Mesodermal cell (in vitro differentiated cells): Measurements from ENCODE around the gene NDFIP2.

Experiments used
- H3K27ac ChIP-seq: 2 replicates; pipeline ENCODE4 v1.7.0; 2013; ENCODE audit warnings: mild to moderate bottlenecking, low read depth, low read length, moderate library complexity; ENCODE audit not compliant: severe bottlenecking
- H3K36me3 ChIP-seq: 2 replicates; pipeline ENCODE4 v1.7.1; 2013; ENCODE audit warnings: mild to moderate bottlenecking, low read length, moderate library complexity; ENCODE audit not compliant: control insufficient read depth, insufficient read depth
- H3K4me1 ChIP-seq: one replicate; pipeline ENCODE4 v1.7.1; 2013; ENCODE audit warnings: mild to moderate bottlenecking, low read length; ENCODE audit not compliant: insufficient read depth, control insufficient read depth, poor library complexity, severe bottlenecking
- H3K4me3 ChIP-seq: 2 replicates; pipeline ENCODE4 v1.7.0; 2013; ENCODE audit warnings: low read length, control low read depth, mild to moderate bottlenecking; ENCODE audit not compliant: insufficient read depth, poor library complexity, severe bottlenecking; ENCODE audit errors: extremely low read depth
- H3K9me3 ChIP-seq: 2 replicates; pipeline ENCODE4 v1.7.1; 2013; ENCODE audit warnings: mild to moderate bottlenecking, low read length, moderate library complexity; ENCODE audit not compliant: control insufficient read depth
- WGBS, 2 experiments: methylation state at CpG; one replicate each; pipeline ENCODE4 v1.1.5; 2013; ENCODE audit warnings: missing lambda C conversion rate in 2 of 2; ENCODE audit not compliant: insufficient coverage in 2 of 2; 5-methylcytosine and 5-hydroxymethylcytosine counted together

The NDFIP2 gene

GRCh38 chr13:79481685-79482052 lies 714 bp downstream of the NDFIP2 start:
- 0 to 3% methylated on average over 6 to 7 of the region's 12 CpGs for WGBS, 2 experiments
- Histone ChIP-seq H3K27ac (peak overlapping the region; percentile 37), H3K36me3 (no peaks in the 10 kb centered on the region), H3K9me3 (no peaks in the 10 kb centered on the region), H3K4me3 (peak overlapping the region; percentile 75), H3K4me1 (peaks cover 28% of the 10 kb centered on the region)

GRCh38 chr13:79482281-79482970 lies 1.5 kb downstream of the NDFIP2 start:
- Histone ChIP-seq H3K4me3 (peak overlapping the region; percentile 75), H3K36me3 (no peaks in the 10 kb centered on the region), H3K27ac (no peak overlapping the region), H3K4me1 (peaks cover 28% of the 10 kb centered on the region), H3K9me3 (no peaks in the 10 kb centered on the region)
- WGBS, 2 experiments, result 33% methylated on average over 1 of the region's 3 CpGs; no CpG with 5 or more reads in 1 of the 2 experiments

DNA sequence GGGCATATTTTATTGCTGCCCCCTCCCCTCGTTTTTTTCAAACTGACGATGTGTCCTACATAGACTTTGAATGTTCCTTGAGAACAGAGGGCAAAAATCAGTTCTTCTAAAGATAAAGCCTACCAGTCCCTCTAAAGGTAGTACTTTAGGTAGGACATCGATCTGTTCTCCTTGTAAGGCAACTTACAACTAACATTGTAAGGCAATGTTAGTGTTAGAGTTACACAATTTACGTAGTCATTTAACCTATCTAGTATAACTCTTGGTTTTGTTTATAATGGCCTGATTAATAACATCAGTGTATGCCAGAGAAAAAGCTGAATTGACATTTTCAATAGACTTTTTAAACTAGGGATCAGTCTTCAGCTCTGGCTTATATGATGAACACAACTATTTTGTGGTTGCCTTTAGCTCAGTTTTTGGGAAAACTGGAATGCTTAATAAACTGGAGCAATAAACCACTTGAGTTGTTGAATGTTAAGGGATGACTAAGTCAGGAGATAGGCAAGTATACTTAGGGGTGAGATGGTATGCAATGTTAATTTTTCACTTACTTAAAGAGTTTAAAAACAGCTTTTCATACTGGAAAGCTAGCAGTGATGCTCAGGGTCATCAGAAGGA lies 2.2 kb downstream of the NDFIP2 start:
- peaks cover 26% of the 10 kb centered on the region for H3K4me1 ChIP-seq
- H3K9me3 ChIP-seq, result no peaks in the 10 kb centered on the region
- no peaks in the 10 kb centered on the region for H3K36me3 ChIP-seq
- H3K4me3 ChIP-seq, result peak overlapping the region; percentile 12
- H3K27ac ChIP-seq, result no peak overlapping the region
- WGBS, 2 experiments, result no CpG with 5 or more reads among the region's 4 CpGs

DNA sequence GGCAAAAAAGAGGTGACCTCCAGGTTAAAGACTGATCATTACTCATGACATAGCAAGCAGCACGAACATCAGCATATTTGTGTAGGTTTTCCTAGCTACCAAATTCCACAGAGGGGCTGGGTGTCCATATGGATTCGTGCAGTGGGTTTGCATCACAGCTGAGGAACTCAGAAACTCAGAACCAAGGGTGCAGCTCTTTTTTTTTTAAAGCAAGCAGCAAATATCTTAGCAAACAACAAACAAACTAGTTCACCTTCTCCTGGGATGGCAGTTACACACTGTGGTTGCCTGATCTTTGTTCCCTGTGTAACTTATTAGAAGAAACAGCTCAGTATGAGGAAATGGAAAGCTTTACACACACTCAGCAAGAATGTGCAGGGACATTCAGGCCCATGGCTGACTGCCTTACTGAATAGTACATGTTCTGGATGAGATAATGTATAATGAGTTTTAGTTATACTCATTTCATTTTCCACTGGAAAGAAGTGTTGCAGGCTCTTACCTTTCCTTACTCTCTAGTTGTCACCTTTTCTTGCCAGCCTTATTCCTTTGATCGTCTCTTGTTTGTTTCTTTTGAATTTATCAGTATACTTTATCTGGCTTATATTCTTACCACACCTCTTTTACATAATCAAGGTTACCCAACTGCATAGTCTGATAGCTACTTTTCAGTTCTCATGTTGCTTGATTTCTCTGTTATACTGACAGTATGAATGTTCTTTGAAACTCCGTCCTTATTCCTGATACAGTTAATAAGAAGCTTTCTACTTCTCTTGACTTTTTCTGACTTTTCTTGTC lies 4.3 kb downstream of the NDFIP2 start:
- H3K27ac ChIP-seq, result peak overlapping the region; percentile 90
- peaks cover 26% of the 10 kb centered on the region for H3K4me1 ChIP-seq
- 57 to 80% methylated on average over 1 to 2 of the region's 4 CpGs for WGBS, 2 experiments
- peaks cover 8% of the 10 kb centered on the region for H3K36me3 ChIP-seq
- H3K9me3 ChIP-seq, result no peaks in the 10 kb centered on the region
- H3K4me3 ChIP-seq, result no peak overlapping the region

- Histone ChIP-seq H3K9me3 (no peaks in the 10 kb centered on the region), H3K27ac (no peak overlapping the region), H3K4me1 (peaks cover 36% of the 10 kb centered on the region), H3K4me3 (no peak overlapping the region), H3K36me3 (peaks cover 8% of the 10 kb centered on the region)
- 83 to 98% methylated on average over 2 to 4 of the region's 6 CpGs for WGBS, 2 experiments
These were observed 5.7 kb downstream of the NDFIP2 start for GRCh38 chr13:79486433-79487188.

DNA sequence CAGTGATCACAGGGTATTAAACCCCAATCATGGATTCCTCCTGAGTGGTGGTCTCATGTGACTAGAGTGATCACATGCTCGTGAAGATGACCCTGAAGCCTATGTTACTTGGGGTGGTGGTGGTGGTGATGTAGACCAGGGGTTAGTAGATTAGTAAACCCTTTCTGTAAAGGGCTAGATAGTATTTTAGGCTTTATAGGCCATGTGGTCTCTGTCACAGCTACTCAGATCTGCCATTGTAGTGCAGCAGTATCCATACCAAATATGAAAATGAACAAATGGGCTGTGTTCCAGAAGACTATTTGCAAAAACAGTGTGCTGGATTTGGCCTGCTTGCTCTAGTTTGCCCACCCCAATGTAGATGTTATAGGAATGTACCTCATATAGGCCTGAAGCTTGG lies 9.4 kb downstream of the NDFIP2 start:
- no peaks in the 10 kb centered on the region for H3K9me3 ChIP-seq
- peaks cover 31% of the 10 kb centered on the region for H3K4me1 ChIP-seq
- H3K36me3 ChIP-seq, result peaks cover 8% of the 10 kb centered on the region
- no peak overlapping the region for H3K27ac ChIP-seq
- WGBS, 2 experiments, result 57 to 100% methylated on average over 1 of the region's 1 CpG
- H3K4me3 ChIP-seq, result no peak overlapping the region

DNA sequence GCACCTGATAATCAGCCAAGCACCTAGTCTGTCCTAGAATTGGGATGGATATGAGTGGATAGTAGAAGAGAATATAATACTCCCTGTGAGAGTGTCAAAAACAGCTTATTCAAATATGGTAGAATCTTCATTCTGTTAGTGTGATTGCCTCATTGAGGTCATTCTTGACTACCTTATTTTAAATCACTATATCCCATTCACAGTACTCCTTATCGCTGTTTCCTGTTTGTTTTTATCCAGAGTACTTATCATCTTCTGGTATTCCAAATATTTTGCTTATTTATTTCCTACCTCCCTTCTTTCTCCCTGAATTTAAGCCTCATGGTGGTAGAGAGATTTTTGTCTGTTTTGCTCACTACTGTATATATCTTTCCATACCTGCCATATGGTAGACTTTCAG lies 9.9 kb downstream of the NDFIP2 start:
- Histone ChIP-seq H3K27ac (peak overlapping the region; percentile 48), H3K9me3 (no peaks in the 10 kb centered on the region), H3K4me1 (peaks cover 26% of the 10 kb centered on the region), H3K36me3 (peaks cover 8% of the 10 kb centered on the region), H3K4me3 (no peak overlapping the region)
- 100% methylated on average over 1 of the region's 1 CpG; no CpG with 5 or more reads in 1 of the 2 experiments for WGBS, 2 experiments

- no peak overlapping the region for H3K27ac ChIP-seq
- 59 to 86% methylated on average over 3 to 4 of the region's 4 CpGs for WGBS, 2 experiments
These were observed 10.8 kb downstream of the NDFIP2 start for GRCh38 chr13:79491715-79492114.

GRCh38 chr13:79492313-79492798 lies 11.4 kb downstream of the NDFIP2 start:
- H3K4me1 ChIP-seq, result peaks cover 25% of the 10 kb centered on the region
- H3K9me3 ChIP-seq, result no peaks in the 10 kb centered on the region
- no peak overlapping the region for H3K4me3 ChIP-seq
- 81 to 92% methylated on average over 2 to 4 of the region's 5 CpGs for WGBS, 2 experiments
- no peak overlapping the region for H3K27ac ChIP-seq
- peaks cover 8% of the 10 kb centered on the region for H3K36me3 ChIP-seq

More at GRCh38 chr13:79491715-79492114, 10.8 kb downstream of the NDFIP2 start:
- Histone ChIP-seq H3K36me3 (peaks cover 8% of the 10 kb centered on the region), H3K9me3 (no peaks in the 10 kb centered on the region), H3K4me1 (peaks cover 25% of the 10 kb centered on the region), H3K4me3 (no peak overlapping the region)

DNA sequence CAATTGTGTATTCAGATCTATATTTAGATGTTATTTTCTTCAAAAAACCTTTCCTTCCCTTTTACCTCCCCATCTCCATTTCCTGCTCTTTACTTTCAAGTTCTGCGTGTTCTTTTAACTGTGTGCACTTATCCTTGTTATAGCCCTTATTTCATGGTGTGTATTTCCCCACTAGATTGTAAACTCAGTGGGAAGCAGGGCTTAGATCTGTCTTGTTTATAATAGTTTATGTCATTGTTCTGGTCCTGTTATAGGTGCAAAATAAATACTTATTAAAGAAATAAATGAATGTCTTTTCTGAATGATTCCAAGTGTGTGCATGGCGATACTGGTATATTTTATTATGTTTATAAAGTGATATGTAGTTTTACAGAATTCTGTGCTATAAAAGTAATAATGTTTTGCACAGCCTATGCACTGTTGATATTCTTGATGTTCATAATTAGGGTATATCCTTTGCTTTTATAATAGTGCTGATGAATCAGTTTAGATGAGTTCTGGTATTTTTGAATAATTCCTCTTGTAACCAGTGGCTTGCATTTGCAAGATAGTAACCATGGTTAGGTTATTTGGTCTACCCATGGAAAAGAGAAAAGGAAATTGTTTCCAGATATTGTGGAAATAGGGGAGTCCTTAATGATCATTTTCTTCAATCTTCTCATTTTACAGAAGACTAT lies 12.1 kb downstream of the NDFIP2 start:
- peaks cover 25% of the 10 kb centered on the region for H3K4me1 ChIP-seq
- no peak overlapping the region for H3K27ac ChIP-seq
- WGBS, 2 experiments, result 100% methylated on average over 1 of the region's 2 CpGs; no CpG with 5 or more reads in 1 of the 2 experiments
- no peaks in the 10 kb centered on the region for H3K9me3 ChIP-seq
- H3K36me3 ChIP-seq, result peaks cover 8% of the 10 kb centered on the region
- H3K4me3 ChIP-seq, result no peak overlapping the region
